HG03457 (cell line): ENCODE measurements around the gene VSIR.

ENCODE experiments used
- ATAC-seq: cut with Tn5 transposase; IDR thresholded peaks from one replicate; pipeline ENCODE4 v1.9.1; 2021; ENCODE audit warnings: moderate number of reproducible peaks; ENCODE audit not compliant: unreplicated experiment

Gene VSIR

DNA sequence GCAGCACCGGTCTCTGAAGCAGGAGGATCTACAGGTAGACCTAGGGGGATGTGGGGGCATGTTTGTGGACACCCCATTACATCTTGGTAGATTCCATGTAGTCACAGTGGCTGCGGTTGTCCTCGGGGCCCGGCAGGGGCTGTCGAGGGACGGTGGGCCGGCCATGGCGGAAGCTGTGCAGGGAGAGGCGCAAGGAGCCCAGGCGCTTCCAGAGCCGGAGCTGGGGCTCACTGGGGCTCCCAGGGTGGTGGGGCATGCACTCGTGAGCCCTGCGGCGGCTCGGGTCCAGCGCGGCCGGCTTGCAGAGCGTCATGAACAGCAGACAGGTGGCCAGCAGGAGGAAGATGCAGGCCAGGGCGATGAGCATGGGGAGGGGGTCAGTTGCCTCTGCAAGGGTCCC, 57.5 kb downstream of the VSIR start:
- ATAC-seq, result no peak

DNA sequence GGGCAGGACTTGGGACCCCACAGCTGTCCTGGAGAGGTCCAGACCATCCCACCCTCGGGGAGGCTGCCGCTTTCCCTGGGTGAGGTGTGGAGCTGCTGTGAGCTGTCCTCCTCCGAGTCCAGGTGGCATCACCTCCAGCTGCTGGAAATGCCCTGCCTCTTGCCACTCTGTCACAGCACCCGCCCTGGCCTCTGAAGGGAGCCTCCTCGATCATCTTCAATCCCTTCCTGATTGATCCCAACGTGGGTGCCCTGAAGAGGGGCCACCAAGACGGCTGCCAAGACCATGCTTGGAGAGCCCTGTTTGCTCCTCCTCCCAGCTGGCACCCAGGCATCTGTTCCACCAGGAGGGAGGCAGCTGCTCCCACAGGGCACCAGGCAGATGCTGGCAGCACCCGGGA, 58.3 kb downstream of the VSIR start:
- ATAC-seq, result no peak

DNA sequence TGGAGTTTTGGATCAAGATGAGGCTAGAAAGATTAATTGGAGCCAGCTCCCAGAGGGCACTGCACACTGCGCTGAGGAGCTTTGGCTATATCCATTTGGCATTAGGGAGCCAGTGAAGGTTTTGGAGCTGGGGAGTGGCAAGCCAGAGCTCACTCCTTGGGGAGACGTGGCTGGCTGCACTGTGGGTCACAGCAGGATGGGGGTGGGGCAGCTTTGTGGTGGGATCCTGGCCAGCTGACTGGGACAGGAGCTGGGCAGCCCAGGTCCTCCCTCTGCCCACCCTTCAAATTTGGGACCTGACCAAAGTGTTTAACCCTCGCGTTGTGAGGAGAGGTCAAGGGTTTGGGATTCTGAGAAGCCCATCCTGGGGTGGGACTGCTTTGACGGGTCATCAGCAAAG, 58.7 kb downstream of the VSIR start:
- ATAC-seq, result no peak

DNA sequence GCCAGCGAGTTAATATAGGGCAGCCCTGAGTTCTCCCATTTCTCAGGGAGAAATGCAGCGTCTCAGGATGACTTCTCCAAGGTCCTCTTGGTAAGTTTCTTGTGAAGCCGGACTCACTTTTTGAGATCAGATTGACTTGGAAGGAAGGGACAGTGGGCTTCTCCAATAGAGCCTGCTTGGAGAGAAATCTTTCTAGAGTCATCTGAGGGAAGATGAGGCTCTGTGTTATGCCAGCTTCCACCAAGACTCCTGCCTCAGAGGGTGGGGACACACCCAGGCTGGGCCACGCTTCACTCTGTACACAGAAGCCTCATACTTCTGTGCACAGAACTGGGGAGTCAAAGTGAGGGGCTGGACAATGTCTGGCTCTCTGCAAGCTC, 59.3 kb downstream of the VSIR start:
- ATAC-seq, result no peak

DNA sequence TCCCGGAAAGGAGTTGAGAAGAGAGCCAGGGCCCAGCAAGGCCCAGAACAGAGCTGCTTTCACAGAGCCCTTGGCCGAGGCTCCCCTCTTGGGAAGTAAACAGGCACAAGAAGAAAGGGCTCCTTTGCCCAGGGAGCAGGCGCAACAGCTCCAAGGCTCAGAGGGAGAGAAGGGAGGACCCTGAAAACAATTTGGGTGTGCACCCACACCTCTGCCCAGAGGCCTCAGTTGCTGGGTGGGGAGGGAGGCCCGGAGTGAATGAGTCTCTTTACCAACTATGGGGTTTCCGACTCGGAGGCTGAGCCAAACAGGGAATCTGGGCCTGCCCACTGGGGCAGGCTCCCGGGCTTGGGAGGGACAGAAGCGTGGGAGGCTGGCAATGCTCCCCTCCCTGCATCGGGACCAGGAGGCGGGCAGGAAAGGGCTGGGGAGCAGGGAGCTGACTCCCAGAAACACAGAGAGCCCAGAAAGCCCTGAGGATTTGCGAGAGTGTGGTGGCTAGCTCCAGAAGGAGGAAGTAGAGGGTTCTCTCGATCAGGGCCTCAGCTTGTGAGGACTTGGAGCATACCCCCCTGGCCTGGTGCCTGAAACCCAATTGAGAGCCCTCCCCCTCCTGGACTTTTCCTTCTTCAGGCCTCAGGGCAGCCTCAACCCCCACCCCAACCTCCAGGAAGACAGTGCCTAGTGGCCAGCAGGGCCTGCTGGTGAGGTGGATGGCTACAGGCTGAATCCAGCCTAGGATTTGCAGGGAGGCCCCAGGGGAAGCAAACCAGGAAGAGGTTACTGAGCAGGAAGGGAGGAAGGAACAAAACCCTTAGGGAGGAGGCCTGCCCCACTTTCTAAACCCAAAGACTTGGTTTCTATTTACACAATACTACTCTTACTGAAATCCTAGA, 59.9 kb downstream of the VSIR start:
- ATAC-seq, result no peak

DNA sequence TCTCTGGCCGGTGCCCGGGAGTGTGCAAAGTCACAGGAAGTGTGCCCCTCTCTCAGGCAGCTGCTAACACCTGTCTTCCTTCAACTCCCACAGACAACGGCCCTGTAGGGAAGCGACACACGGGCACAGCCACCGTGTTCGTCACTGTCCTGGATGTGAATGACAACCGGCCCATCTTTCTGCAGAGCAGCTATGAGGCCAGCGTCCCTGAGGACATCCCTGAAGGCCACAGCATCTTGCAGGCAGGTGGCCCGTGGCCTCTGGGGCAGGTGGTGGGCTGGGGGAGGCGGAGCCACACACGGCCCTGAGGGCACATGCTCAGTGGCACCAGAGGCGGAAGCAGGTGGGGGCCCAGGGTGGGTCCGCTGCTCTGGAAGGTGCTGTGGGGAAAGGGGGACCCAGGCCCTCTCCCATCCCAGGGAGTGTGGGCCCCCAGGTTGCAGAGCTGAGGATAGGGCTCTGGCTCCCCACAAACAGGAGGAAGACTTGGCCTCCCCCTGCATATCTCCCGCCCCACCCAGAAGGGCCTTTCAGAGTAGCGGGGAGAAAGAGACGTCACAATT, 60.7 kb downstream of the VSIR start:
- ATAC-seq, result no peak

DNA sequence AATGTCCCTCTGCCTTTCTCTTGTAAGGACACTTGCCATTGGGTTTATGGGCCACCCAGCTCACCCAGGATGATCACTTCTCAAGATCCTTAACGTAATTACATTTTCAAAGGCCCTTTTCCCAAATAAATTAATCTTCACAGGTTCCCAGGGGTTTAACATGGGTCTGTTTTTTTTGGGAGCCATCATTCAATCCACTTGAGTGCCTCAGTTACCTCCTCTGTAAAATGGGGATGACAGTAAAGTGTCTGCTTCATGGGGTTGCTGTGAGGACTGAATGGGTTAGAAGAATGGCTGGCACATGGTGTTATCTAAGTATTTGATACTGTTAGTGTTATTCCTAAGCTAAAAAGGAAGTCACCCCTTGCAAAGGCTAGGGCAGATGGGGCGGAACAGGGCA, 61.1 kb downstream of the VSIR start:
- ATAC-seq, result no peak

DNA sequence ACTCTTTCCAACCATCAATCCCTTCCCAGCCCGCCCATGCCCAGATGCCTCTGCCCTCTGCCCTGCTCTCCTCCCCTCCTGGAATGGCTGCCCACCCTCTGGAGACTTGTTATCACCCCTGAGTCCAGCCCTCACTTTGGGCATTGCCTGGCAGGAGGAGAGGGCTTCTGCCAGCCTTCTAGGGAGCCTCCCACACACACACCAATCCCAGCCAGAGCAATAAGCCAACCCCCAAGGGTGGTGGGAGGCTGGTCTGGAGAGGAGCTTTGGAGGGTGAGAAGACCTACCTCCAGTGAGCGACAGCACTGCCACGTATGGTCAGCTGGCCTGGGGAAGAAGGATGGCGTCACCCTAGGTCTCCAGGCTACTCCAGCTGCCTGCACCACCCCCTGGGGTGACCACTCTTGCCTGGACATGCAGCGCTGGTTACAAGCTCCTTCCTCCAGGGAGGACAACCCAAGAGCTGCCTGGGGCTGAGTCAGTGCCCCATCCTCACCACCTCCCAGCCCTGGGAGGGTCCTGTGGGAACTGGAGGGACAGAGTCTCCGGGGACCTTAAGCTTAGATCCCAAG, 62.2 kb downstream of the VSIR start:
- ATAC-seq, result no peak

DNA sequence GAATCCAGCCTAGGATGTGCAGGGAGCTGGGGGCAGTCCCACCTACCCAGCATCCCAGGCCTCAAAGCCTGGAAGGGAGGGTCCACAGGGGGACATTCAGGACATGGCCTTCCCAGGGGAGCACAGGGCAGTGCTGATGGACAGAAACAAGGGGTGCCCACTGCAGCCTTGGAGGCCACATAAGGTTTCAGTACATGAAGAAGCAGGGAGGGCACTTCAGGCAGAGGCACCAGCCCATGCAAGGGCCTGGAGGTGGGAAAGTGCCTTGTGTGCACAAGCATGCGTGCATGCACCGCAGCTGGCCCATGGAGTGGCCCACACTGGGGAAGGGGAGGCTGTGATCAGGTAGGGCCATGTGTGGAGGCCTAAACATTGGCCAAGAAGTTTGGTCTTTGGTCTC, 62.8 kb downstream of the VSIR start:
- ATAC-seq, result no peak

DNA sequence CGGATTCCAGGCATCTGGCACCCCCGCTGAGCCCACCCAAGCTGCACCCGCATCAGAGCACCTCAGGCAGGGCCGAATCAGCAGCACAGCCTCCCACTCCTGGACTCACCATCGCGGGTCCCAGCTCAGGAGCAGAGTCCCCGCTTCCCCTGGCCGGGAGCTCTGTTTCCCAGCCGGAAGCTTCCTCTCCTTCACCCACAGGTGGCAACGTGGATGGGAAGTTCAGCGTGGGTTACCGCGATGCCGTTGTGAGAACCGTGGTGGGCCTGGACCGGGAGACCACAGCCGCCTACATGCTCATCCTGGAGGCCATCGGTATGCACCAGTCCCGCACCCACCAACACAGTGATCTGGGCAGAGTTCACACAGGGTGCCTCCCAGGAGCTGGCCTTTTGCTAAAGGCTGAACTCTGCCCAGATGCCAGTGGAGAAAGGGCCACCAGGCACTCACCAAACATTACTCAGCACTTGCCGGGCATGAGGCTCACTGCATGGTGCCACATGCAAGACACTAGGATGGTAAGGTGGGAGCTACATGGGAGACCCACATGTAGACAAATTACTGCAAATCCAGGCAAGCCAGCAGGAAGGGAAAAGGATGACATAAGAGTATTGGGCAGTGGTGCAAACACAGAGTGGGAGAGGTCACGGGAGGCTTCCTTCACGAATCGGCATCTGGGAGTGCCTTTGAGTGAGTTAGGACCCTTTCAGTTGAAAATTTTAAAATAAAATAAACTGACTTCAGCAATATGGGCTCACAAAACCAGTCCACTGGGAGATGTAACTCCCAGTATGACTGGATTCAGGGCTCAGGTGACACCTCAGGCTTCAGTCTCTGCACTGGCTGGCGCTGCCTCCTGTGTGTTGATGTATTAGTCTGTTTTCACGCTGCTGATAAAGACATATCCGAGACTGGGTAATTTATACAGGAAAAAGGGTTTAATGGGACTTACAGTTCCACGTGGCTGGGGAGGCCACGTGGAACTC, 64.1 kb downstream of the VSIR start:
- no peak for ATAC-seq

DNA sequence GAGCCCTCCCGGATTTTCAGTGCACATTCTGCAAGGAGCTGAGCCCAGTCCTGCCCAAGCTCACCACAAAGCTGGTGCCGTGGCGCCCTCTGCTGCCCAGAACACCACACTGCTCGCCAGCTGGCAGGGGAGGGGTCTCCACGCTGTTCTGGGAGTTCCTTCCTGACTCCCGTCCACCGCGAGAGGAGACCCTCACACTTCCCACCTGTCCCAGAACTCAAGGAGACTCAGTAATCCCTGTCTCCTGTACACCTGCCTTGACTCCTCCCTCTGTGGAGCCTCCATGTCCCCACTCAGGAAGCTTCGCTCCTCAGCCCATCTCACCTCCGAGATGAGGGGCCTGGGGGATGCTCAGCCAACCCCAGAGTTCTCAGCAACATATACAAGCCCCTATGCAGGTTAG, 65.0 kb downstream of the VSIR start:
- no peak for ATAC-seq

DNA sequence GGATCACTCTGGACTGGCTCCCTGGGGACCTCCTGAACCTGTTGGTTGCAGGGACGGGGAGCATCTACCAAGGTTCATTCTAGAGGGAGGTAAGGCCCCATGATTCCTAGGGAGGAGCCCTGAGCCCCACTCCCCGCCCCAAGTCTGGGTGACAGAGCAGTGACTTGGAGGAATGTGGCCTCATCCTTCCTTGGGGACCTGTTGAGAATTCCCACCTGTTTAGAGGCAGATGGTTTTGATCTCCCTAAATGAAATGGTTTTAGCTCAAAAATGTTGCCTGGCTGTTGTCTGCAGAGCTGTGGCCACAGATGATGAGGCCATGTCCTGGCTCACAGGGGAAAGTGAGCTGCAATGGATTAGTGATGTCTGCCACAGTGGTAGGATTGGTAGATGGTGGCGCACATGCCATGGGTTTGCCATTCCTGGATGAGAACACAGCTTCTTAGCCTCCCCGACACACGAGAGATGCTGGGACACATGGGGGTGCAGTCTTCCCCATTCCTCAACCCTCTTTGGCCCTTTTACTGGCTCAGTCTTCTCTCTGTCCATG, 66.0 kb downstream of the VSIR start:
- ATAC-seq, result no peak

DNA sequence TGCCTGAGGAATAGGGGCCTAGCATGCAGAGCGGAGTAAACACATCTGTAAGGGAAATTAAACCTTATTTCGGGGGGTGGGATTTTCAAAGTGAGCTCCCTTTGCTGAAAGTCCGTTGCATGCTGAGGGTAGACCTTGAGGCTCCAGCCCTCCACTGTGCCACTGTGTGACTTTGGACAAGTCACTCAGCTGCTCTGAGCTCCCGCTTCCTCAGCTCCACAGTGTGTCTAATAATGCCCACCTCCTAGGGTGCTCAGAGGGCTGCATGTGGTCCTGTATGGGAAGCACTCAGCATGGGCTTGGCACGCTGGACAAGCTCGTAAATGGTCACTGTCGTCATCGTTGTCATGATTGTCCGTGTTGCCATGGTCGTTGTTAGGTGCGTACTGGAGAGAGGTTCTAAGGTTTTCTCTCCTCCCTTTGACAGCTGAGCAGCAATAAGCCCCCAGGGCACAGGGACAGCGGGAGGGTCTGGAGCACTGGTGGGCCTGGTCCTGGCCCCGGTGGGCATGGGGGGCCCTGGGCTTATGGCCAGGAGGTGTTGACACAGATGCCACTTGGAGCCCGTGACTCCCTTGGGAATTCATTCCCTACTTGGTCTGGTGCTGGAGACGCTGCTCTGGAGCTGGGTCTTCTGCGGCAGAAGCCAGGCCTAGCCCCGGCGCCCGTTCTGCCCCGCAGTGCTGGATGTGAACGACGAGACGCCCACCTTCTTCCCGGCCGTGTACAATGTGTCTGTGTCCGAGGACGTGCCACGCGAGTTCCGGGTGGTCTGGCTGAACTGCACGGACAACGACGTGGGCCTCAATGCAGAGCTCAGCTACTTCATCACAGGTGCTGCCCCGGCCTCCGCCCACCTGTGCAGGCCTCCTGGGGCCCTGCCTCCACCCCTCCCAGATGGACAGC, 66.9 kb downstream of the VSIR start:
- ATAC-seq, result no peak

DNA sequence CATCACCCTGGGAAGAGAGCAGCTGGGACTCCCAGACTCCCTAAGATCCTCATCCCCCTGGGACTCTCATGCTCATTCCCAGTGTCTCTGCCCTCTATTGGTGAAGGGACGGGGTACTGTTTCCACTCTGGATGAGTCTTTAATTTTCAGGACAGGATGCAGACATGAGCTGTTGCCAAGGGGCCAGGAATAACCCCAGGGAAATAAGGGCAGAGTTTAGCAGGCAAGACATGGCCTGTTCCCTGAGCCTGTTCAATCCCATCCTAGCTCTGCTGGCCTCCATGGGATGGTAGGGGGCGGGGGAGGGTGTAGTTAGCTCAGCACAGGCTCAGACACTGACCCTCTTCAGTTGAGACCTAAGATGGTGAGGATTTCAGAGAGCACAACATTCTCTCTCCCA, 67.7 kb downstream of the VSIR start:
- no peak for ATAC-seq

DNA sequence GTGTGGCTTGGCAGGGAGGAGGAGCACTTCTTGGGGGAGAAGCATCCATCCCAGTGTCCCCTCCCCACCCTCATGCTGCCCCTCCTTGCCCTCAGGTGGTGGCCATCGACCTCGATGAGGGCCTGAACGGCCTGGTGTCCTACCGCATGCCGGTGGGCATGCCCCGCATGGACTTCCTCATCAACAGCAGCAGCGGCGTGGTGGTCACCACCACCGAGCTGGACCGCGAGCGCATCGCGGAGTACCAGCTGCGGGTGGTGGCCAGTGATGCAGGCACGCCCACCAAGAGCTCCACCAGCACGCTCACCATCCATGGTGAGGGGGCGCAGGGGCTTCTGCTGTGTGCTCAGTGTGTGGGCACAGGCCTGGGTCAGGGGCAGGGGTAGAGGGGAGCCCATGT, 68.5 kb downstream of the VSIR start:
- no peak for ATAC-seq

DNA sequence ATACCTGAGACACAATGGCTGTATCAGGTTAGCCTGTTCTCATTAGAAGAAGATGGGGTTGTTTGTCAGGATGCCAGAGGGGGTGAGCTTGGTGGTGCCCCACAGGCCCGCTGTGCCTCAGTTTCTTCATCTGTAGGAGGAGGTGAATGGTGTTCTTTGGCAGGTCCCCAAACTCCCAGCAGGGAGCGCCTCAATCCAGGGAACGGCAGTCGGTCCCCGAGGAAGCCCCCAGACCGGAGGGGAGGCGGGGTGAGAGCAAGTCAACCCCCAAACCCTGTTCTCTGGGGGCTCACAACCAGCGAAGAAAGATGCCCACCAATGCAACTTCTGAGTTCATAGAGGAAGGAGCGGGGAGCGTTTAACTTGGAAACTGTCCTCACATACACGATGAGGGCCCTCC, 69.7 kb downstream of the VSIR start:
- no peak for ATAC-seq

DNA sequence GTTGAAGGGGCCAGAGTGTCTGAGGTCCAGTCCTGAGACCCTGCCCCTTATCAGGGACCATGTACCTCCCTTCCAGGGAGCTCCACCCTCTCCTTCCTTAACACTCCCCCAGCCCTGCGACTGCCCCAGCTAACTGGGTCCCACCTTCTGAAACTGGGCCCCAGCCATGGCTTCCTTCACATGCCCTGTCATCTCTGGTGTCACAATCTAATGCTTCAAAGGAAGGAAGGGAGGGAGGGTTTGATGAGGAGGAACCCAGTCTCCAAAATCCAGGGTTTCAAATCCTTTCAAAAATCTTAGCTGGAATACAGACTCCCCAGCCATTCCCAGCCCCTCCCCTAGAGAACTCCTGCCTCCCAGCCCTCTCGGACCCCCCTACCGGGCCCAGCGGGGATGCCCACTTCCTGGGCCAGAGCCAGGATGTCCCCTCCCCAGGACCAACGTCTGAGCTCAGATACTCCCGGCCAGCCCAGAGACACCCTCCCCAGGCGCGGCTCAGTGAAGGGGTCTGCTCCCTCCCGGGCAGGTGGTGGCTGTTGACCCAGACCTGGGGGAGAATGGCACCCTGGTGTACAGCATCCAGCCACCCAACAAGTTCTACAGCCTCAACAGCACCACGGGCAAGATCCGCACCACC, 71.7 kb downstream of the VSIR start:
- no peak for ATAC-seq

DNA sequence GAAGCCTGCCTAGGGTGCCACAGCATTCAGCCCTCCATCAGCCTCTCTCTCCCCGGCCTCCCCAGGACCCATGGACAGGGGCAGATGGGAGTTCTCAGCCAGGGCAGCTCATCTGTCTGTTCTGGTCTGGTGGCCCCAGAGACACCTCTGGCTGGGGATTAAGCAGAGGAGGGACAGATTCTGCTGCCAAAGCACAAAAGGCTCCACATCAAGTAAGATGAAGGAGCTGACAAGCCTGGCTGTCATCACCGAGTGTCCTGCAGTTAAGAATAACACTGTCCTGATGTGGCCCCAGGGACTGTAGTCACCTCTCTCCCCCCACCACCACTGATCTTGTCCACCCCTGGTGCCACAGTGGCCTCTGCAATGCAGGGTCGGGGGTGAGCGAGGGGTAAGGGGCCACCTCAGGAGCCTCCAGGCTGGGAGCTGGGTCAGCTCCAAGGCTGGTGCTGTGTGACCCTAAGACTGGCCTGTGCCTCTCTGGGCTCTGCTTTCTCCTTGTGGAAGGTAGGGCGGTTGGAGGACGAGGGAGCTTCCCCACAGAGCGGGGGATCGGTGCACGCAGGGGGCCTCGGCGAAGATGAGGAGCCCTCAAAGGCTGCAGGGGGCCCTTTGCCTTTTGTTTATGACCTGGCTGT, 72.5 kb downstream of the VSIR start:
- ATAC-seq, result no peak

DNA sequence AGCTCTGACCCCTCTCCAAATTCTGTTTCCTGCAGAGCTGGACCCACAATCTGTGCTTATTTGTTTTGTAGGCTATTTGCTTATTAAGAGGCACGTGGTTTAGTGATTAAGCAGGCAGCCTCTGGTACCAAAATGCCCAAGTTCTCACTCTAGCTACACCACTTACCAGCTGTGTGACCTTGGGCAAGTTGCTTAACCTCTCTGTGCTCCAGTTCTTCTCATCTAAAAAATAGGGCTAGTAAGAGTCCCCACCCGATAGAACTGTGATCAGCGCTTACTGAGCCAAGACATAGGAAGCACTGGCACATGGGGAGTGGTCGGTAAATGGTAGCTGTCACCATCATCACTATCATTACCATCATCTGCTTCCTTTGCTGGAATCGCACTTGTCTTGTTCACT, 74.6 kb downstream of the VSIR start:
- no peak for ATAC-seq
